Activated T-helper 17 cell treated with anti-CD3 and anti-CD28 coated beads, Interleukin-2, amount 50 U/mL, for 72 hours (primary cell): ENCODE results near the gene IL21R. TPM values are rescaled to one million over a fixed set of nuclear protein-coding genes. Genes with fewer than 3 reads are reported as not detected.
"Not testable (repeated sequence)": the region's sequence is repeated elsewhere in the genome, so short reads cannot be mapped to it uniquely, and the experiment has no call there.

Experiments used
- ATAC-seq: fragments of 150-1000 bp; cut with Tn5 transposase; replicated peaks from 2 replicates; pipeline ENCODE4 v1.10.0; 2021; ENCODE audit warnings: mild to moderate bottlenecking, moderate library complexity
- H3K27ac Mint-ChIP-seq: one replicate; pipeline ENCODE4 v1.8.0; 2022; ENCODE audit warnings: mixed read lengths
- H3K27me3 Mint-ChIP-seq: one replicate; pipeline ENCODE4 v1.8.0; 2022; ENCODE audit warnings: mixed read lengths
- H3K36me3 Mint-ChIP-seq: one replicate; pipeline ENCODE4 v1.8.0; 2022; ENCODE audit warnings: low read depth, mild to moderate bottlenecking, mixed read lengths
- H3K4me1 Mint-ChIP-seq: one replicate; pipeline ENCODE4 v1.8.0; 2022; ENCODE audit warnings: mixed read lengths
- H3K4me3 Mint-ChIP-seq: one replicate; pipeline ENCODE4 v1.8.0; 2022; ENCODE audit warnings: mild to moderate bottlenecking, mixed read lengths
- H3K9me3 Mint-ChIP-seq: one replicate; pipeline ENCODE4 v1.8.0; 2022; ENCODE audit warnings: mixed read lengths
- total RNA-seq, 2 donors: library from RNA; stranded (reverse); gene quantifications; one replicate each; pipeline ENCODE4 v1.2.3, GENCODE V29; 2022

The IL21R gene
- total RNA-seq, 2 donors from 2014 or later = 41.8 to 53.6 TPM

- Mint-ChIP-seq H3K36me3 (no peaks in the 10 kb centered on the region), H3K4me1 (peaks cover 19% of the 10 kb centered on the region), H3K4me3 (no peak overlapping the region), H3K27ac (peak overlapping the region; percentile 22), H3K9me3 (peaks cover 11% of the 10 kb centered on the region), H3K27me3 (no peaks in the 10 kb centered on the region)
- ATAC-seq = no peak
Observed at GRCh38 chr16:27384425-27384824, 17.5 kb upstream of the IL21R start.

GRCh38 chr16:27385398-27385797 is 16.6 kb upstream of the IL21R start:
- H3K9me3 Mint-ChIP-seq = peaks cover 12% of the 10 kb centered on the region

GRCh38 chr16:27386674-27387073 is 15.3 kb upstream of the IL21R start:
- peaks cover 22% of the 10 kb centered on the region for H3K4me1 Mint-ChIP-seq
- peaks cover 12% of the 10 kb centered on the region for H3K9me3 Mint-ChIP-seq
- H3K36me3 Mint-ChIP-seq = no peaks in the 10 kb centered on the region
- H3K27me3 Mint-ChIP-seq = no peaks in the 10 kb centered on the region
- peak overlapping the region; percentile 20 for H3K27ac Mint-ChIP-seq
- no peak overlapping the region for H3K4me3 Mint-ChIP-seq
- ATAC-seq = no peak

More at GRCh38 chr16:27385398-27385797, 16.6 kb upstream of the IL21R start:
- Mint-ChIP-seq H3K27me3 (no peaks in the 10 kb centered on the region), H3K27ac (peak overlapping the region; percentile 50), H3K36me3 (no peaks in the 10 kb centered on the region), H3K4me1 (peaks cover 22% of the 10 kb centered on the region), H3K4me3 (no peak overlapping the region)
- no peak for ATAC-seq

- H3K9me3 Mint-ChIP-seq = peaks cover 16% of the 10 kb centered on the region
- H3K27ac Mint-ChIP-seq = no peak overlapping the region
- ATAC-seq = peak; percentile 96
- H3K36me3 Mint-ChIP-seq = no peaks in the 10 kb centered on the region
- H3K27me3 Mint-ChIP-seq = no peaks in the 10 kb centered on the region
- no peak overlapping the region for H3K4me3 Mint-ChIP-seq
- peaks cover 16% of the 10 kb centered on the region for H3K4me1 Mint-ChIP-seq
Observed at GRCh38 chr16:27387724-27388123, 14.2 kb upstream of the IL21R start.

- Mint-ChIP-seq H3K27ac (peak overlapping the region; percentile 65), H3K36me3 (no peaks in the 10 kb centered on the region), H3K4me1 (peaks cover 12% of the 10 kb centered on the region), H3K9me3 (peaks cover 11% of the 10 kb centered on the region), H3K27me3 (no peaks in the 10 kb centered on the region), H3K4me3 (no peak overlapping the region)
- peak; percentile 39 for ATAC-seq
Observed at GRCh38 chr16:27389272-27389961, 12.6 kb upstream of the IL21R start.

GRCh38 chr16:27390151-27390550 is 11.8 kb upstream of the IL21R start:
- Mint-ChIP-seq H3K27ac (no peak overlapping the region), H3K36me3 (no peaks in the 10 kb centered on the region), H3K4me1 (peaks cover 15% of the 10 kb centered on the region), H3K27me3 (no peaks in the 10 kb centered on the region), H3K9me3 (peaks cover 14% of the 10 kb centered on the region), H3K4me3 (no peak overlapping the region)
- ATAC-seq = no peak

- no peak overlapping the region for H3K4me3 Mint-ChIP-seq
- H3K4me1 Mint-ChIP-seq = peaks cover 15% of the 10 kb centered on the region
- no peak overlapping the region for H3K27ac Mint-ChIP-seq
- H3K9me3 Mint-ChIP-seq = peaks cover 14% of the 10 kb centered on the region
- H3K36me3 Mint-ChIP-seq = no peaks in the 10 kb centered on the region
- ATAC-seq = no peak
- no peaks in the 10 kb centered on the region for H3K27me3 Mint-ChIP-seq
Observed at GRCh38 chr16:27392671-27393070, 9.3 kb upstream of the IL21R start.

- no peak for ATAC-seq
- Mint-ChIP-seq H3K9me3 (peaks cover 10% of the 10 kb centered on the region), H3K27me3 (no peaks in the 10 kb centered on the region), H3K4me1 (peaks cover 10% of the 10 kb centered on the region), H3K4me3 (no peak overlapping the region), H3K36me3 (no peaks in the 10 kb centered on the region), H3K27ac (peak overlapping the region; percentile 5)
Observed at GRCh38 chr16:27394516-27394915, 7.5 kb upstream of the IL21R start.

GRCh38 chr16:27398341-27398893 is 3.6 kb upstream of the IL21R start:
- H3K4me1 Mint-ChIP-seq = peaks cover 22% of the 10 kb centered on the region
- H3K27ac Mint-ChIP-seq, H3K9me3 Mint-ChIP-seq, H3K27me3 Mint-ChIP-seq, H3K4me3 Mint-ChIP-seq, ATAC-seq: not testable (repeated sequence)
- peaks cover 15% of the 10 kb centered on the region for H3K36me3 Mint-ChIP-seq

- Mint-ChIP-seq H3K27me3 (no peaks in the 10 kb centered on the region), H3K27ac (no peak overlapping the region), H3K4me1 (peaks cover 22% of the 10 kb centered on the region), H3K4me3 (no peak overlapping the region), H3K36me3 (peaks cover 23% of the 10 kb centered on the region), H3K9me3 (peaks cover 6% of the 10 kb centered on the region)
- ATAC-seq = no peak
Observed at GRCh38 chr16:27398894-27399853, 2.8 kb upstream of the IL21R start.

GRCh38 chr16:27399969-27400368 is 2.0 kb upstream of the IL21R start:
- H3K9me3 Mint-ChIP-seq = no peaks in the 10 kb centered on the region
- H3K4me1 Mint-ChIP-seq = peaks cover 17% of the 10 kb centered on the region
- H3K27ac Mint-ChIP-seq = no peak overlapping the region
- H3K36me3 Mint-ChIP-seq = peaks cover 31% of the 10 kb centered on the region
- H3K4me3 Mint-ChIP-seq = no peak overlapping the region
- no peaks in the 10 kb centered on the region for H3K27me3 Mint-ChIP-seq
- ATAC-seq = no peak

GRCh38 chr16:27400751-27401620 is 988 bp upstream of the IL21R start:
- H3K9me3 Mint-ChIP-seq = no peaks in the 10 kb centered on the region
- H3K4me1 Mint-ChIP-seq = peaks cover 19% of the 10 kb centered on the region
- H3K36me3 Mint-ChIP-seq = peaks cover 41% of the 10 kb centered on the region

GRCh38 chr16:27402569-27402963 is 592 bp downstream of the IL21R start:
- peaks cover 34% of the 10 kb centered on the region for H3K4me1 Mint-ChIP-seq
- H3K9me3 Mint-ChIP-seq = no peaks in the 10 kb centered on the region

More at GRCh38 chr16:27400751-27401620, 988 bp upstream of the IL21R start:
- Mint-ChIP-seq H3K27ac (peak overlapping the region; percentile 100), H3K4me3 (peak overlapping the region; percentile 99), H3K27me3 (no peaks in the 10 kb centered on the region)
- no peak for ATAC-seq

More at GRCh38 chr16:27402569-27402963, 592 bp downstream of the IL21R start:
- Mint-ChIP-seq H3K36me3 (peaks cover 57% of the 10 kb centered on the region), H3K27ac (peak overlapping the region; percentile 100), H3K27me3 (no peaks in the 10 kb centered on the region), H3K4me3 (peak overlapping the region; percentile 99)
- no peak for ATAC-seq
